ENCODE results near the gene CT55.
"Not testable (repeated sequence)": the region's sequence is repeated elsewhere in the genome, so short reads cannot be mapped to it uniquely, and the experiment has no call there.

The CT55 gene

GRCh38 chrX:135193740-135194139, 22.5 kb upstream of the CT55 start:
- Histone ChIP-seq H3K27me3 (ENCODE audit: insufficient read depth, poor library complexity, severe bottlenecking) (no peaks in the 10 kb centered on the region), H3K27ac (ENCODE audit: poor library complexity, severe bottlenecking) (no peak overlapping the region), H3K4me1 (ENCODE audit: insufficient read depth, poor library complexity, severe bottlenecking) (no peaks in the 10 kb centered on the region), H3K9me3 (ENCODE audit: severe bottlenecking) (no peaks in the 10 kb centered on the region), H3K4me3 (ENCODE audit: severe bottlenecking) (no peak overlapping the region), H3K36me3 (ENCODE audit: low read depth) (no peaks in the 10 kb centered on the region)
- ATAC-seq (ENCODE audit: low read depth) (no peak), DNase-seq (ENCODE audit: low spot score) (no peak)
- TF ChIP-seq CTCF (IDR thresholded peaks at IDR 0.05; ENCODE audit: poor library complexity, severe bottlenecking): no peak

- Histone ChIP-seq H3K4me3 (ENCODE audit: severe bottlenecking) (no peak overlapping the region), H3K36me3 (ENCODE audit: low read depth) (no peaks in the 10 kb centered on the region), H3K27ac (ENCODE audit: poor library complexity, severe bottlenecking) (no peak overlapping the region), H3K9me3 (ENCODE audit: severe bottlenecking) (no peaks in the 10 kb centered on the region), H3K4me1 (ENCODE audit: insufficient read depth, poor library complexity, severe bottlenecking) (no peaks in the 10 kb centered on the region), H3K27me3 (ENCODE audit: insufficient read depth, poor library complexity, severe bottlenecking) (no peaks in the 10 kb centered on the region)
- no peak for TF ChIP-seq CTCF (IDR thresholded peaks at IDR 0.05; ENCODE audit: poor library complexity, severe bottlenecking)
- no peak for DNase-seq (ENCODE audit: low spot score)
- no peak for ATAC-seq (ENCODE audit: low read depth)
These were observed 20.6 kb upstream of the CT55 start for GRCh38 chrX:135191838-135192237.

- DNase-seq (ENCODE audit: low spot score) (no peak), ATAC-seq (ENCODE audit: low read depth) (peak; percentile 60; the same call in 1 of the 3 replicates)
- Histone ChIP-seq H3K27me3 (ENCODE audit: insufficient read depth, poor library complexity, severe bottlenecking) (no peaks in the 10 kb centered on the region), H3K36me3 (ENCODE audit: low read depth) (no peaks in the 10 kb centered on the region), H3K4me1 (ENCODE audit: insufficient read depth, poor library complexity, severe bottlenecking) (no peaks in the 10 kb centered on the region), H3K9me3 (ENCODE audit: severe bottlenecking) (no peaks in the 10 kb centered on the region), H3K27ac (ENCODE audit: poor library complexity, severe bottlenecking) (no peak overlapping the region), H3K4me3 (ENCODE audit: severe bottlenecking) (no peak overlapping the region)
- TF ChIP-seq CTCF (IDR thresholded peaks at IDR 0.05; ENCODE audit: poor library complexity, severe bottlenecking): peak; percentile 38
These were observed 14.7 kb upstream of the CT55 start for GRCh38 chrX:135185795-135186443.

GRCh38 chrX:135178636-135179035, 7.4 kb upstream of the CT55 start:
- Histone ChIP-seq H3K4me3 (ENCODE audit: severe bottlenecking) (no peak overlapping the region), H3K36me3 (ENCODE audit: low read depth) (no peaks in the 10 kb centered on the region), H3K27ac (ENCODE audit: poor library complexity, severe bottlenecking) (no peak overlapping the region), H3K27me3 (ENCODE audit: insufficient read depth, poor library complexity, severe bottlenecking) (no peaks in the 10 kb centered on the region), H3K9me3 (ENCODE audit: severe bottlenecking) (no peaks in the 10 kb centered on the region), H3K4me1 (ENCODE audit: insufficient read depth, poor library complexity, severe bottlenecking) (no peaks in the 10 kb centered on the region)
- no peak for DNase-seq (ENCODE audit: low spot score)
- TF ChIP-seq CTCF (IDR thresholded peaks at IDR 0.05; ENCODE audit: poor library complexity, severe bottlenecking): no peak
- ATAC-seq (ENCODE audit: low read depth): no peak

GRCh38 chrX:135170468-135170867, 730 bp downstream of the CT55 start:
- no peak for DNase-seq (ENCODE audit: low spot score)
- Histone ChIP-seq H3K27ac (ENCODE audit: poor library complexity, severe bottlenecking) (no peak overlapping the region), H3K36me3 (ENCODE audit: low read depth) (no peaks in the 10 kb centered on the region), H3K9me3 (ENCODE audit: severe bottlenecking) (no peaks in the 10 kb centered on the region), H3K4me3 (ENCODE audit: severe bottlenecking) (no peak overlapping the region), H3K27me3 (ENCODE audit: insufficient read depth, poor library complexity, severe bottlenecking) (no peaks in the 10 kb centered on the region), H3K4me1 (ENCODE audit: insufficient read depth, poor library complexity, severe bottlenecking) (no peaks in the 10 kb centered on the region)
- ATAC-seq (ENCODE audit: low read depth): no peak
- TF ChIP-seq CTCF (IDR thresholded peaks at IDR 0.05; ENCODE audit: poor library complexity, severe bottlenecking): no peak

GRCh38 chrX:135169534-135169933, 1.7 kb downstream of the CT55 start:
- not testable (repeated sequence) for H3K27me3 ChIP-seq (ENCODE audit: insufficient read depth, poor library complexity, severe bottlenecking); H3K4me3 ChIP-seq (ENCODE audit: severe bottlenecking); H3K36me3 ChIP-seq (ENCODE audit: low read depth); H3K27ac ChIP-seq (ENCODE audit: poor library complexity, severe bottlenecking); DNase-seq (ENCODE audit: low spot score); ATAC-seq (ENCODE audit: low read depth); H3K4me1 ChIP-seq (ENCODE audit: insufficient read depth, poor library complexity, severe bottlenecking); H3K9me3 ChIP-seq (ENCODE audit: severe bottlenecking)

Data from RWPE2 (cell line).